HG02840 (cell line): ENCODE data around the gene VWA2.

Experiments
- ATAC-seq: cut with Tn5 transposase; IDR thresholded peaks from one replicate; pipeline ENCODE4 v1.9.1; 2021; ENCODE audit warnings: mild to moderate bottlenecking, moderate library complexity, moderate number of reproducible peaks; ENCODE audit not compliant: unreplicated experiment, low FRiP score

Gene VWA2

GRCh38 chr10:114239117-114239993 lies at the start of gene VWA2:
Gene VWA2, plus strand, starts transcription at chr10:114239254. Its CDS starts 9,460 bp downstream, at chr10:114248714.
- ATAC-seq: no peak

- no peak for ATAC-seq
Measured at GRCh38 chr10:114189700-114190099, 49.4 kb upstream of the VWA2 start.

- no peak for ATAC-seq
Measured at GRCh38 chr10:114195079-114195478, 44.0 kb upstream of the VWA2 start.

GRCh38 chr10:114199239-114199638 lies 39.8 kb upstream of the VWA2 start:
- ATAC-seq: no peak

GRCh38 chr10:114202812-114203211 lies 36.2 kb upstream of the VWA2 start:
- no peak for ATAC-seq

- ATAC-seq: no peak
Measured at GRCh38 chr10:114206902-114207301, 32.2 kb upstream of the VWA2 start.

- no peak for ATAC-seq
Measured at GRCh38 chr10:114207349-114207748, 31.7 kb upstream of the VWA2 start.

GRCh38 chr10:114208351-114208750 lies 30.7 kb upstream of the VWA2 start:
- ATAC-seq: no peak

- ATAC-seq: no peak
Measured at GRCh38 chr10:114212153-114212552, 26.9 kb upstream of the VWA2 start.

- ATAC-seq: no peak
Measured at GRCh38 chr10:114215033-114215432, 24.0 kb upstream of the VWA2 start.

GRCh38 chr10:114220281-114220680 lies 18.8 kb upstream of the VWA2 start:
- no peak for ATAC-seq

- ATAC-seq: no peak
Measured at GRCh38 chr10:114221235-114221634, 17.8 kb upstream of the VWA2 start.

- ATAC-seq: no peak
Measured at GRCh38 chr10:114223066-114223465, 16.0 kb upstream of the VWA2 start.

GRCh38 chr10:114228156-114228555 lies 10.9 kb upstream of the VWA2 start:
- ATAC-seq: no peak

- ATAC-seq: no peak
Measured at GRCh38 chr10:114232561-114233176, 6.4 kb upstream of the VWA2 start.

- ATAC-seq: no peak
Measured at GRCh38 chr10:114233482-114233881, 5.6 kb upstream of the VWA2 start.

GRCh38 chr10:114234132-114234531 lies 4.9 kb upstream of the VWA2 start:
- ATAC-seq: no peak

- ATAC-seq: no peak
Measured at GRCh38 chr10:114239994-114240345, 916 bp downstream of the VWA2 start.

GRCh38 chr10:114242235-114242634 lies 3.2 kb downstream of the VWA2 start:
- no peak for ATAC-seq

- no peak for ATAC-seq
Measured at GRCh38 chr10:114243661-114244060, 4.6 kb downstream of the VWA2 start.

GRCh38 chr10:114244126-114244525 lies 5.1 kb downstream of the VWA2 start:
- no peak for ATAC-seq
